Activated T-cell treated with anti-CD3 and anti-CD28 coated beads, Interleukin-2, amount 50 U/mL, for 4 hours (primary cell): ENCODE results near the gene SAA4. TPM values are rescaled to one million over a fixed set of nuclear protein-coding genes. Genes with fewer than 3 reads are reported as not detected.
"Not testable (repeated sequence)": the region's sequence is repeated elsewhere in the genome, so short reads cannot be mapped to it uniquely, and the experiment has no call there.

Source experiments
- ATAC-seq, 2 donors: fragments of 200-7000 bp; cut with Tn5 transposase; one replicate each; pipeline ENCODE4 v1.10.0; 2021
- DNase-seq: peaks from one replicate; pipeline ENCODE4 v3.0.0-alpha.2; 2020
- H3K27me3 Mint-ChIP-seq: one replicate; pipeline ENCODE4 v1.8.0; 2021; ENCODE audit warnings: low read depth, mixed read lengths
- H3K36me3 Mint-ChIP-seq: one replicate; pipeline ENCODE4 v1.8.0; 2022; ENCODE audit warnings: mixed read lengths; ENCODE audit not compliant: insufficient read depth
- H3K4me1 Mint-ChIP-seq: one replicate; pipeline ENCODE4 v1.8.0; 2021; ENCODE audit warnings: low read depth, mixed read lengths
- H3K4me3 Mint-ChIP-seq: one replicate; pipeline ENCODE4 v1.8.0; 2021; ENCODE audit warnings: mild to moderate bottlenecking, moderate library complexity, mixed read lengths
- H3K9me3 Mint-ChIP-seq: one replicate; pipeline ENCODE4 v1.8.0; 2021; ENCODE audit warnings: mixed read lengths
- total RNA-seq, 3 donors: library from RNA; stranded (reverse); gene quantifications; one replicate each; pipeline ENCODE4 v1.2.1, GENCODE V29; 2021

The SAA4 gene
- not detected for total RNA-seq

- H3K36me3 Mint-ChIP-seq, result no peaks in the 10 kb centered on the region
- H3K27me3 Mint-ChIP-seq, result peaks cover 22% of the 10 kb centered on the region
- no peak for DNase-seq
- H3K9me3 Mint-ChIP-seq, result no peaks in the 10 kb centered on the region
- H3K4me3 Mint-ChIP-seq, result no peak within 1 kb of the TSS
- no peak for ATAC-seq
- H3K4me1 Mint-ChIP-seq, result no peaks in the 10 kb centered on the region
Measured at GRCh38 chr11:18236664-18237356, at the start of gene SAA4. SAA4 (minus strand) TSS chr11:18236802; CDS start chr11:18235926, 876 bp downstream.

- Mint-ChIP-seq H3K27me3 (no peaks in the 10 kb centered on the region), H3K4me3 (no peak overlapping the region), H3K4me1 (peaks cover 4% of the 10 kb centered on the region), H3K9me3 (no peaks in the 10 kb centered on the region), H3K36me3 (peaks cover 55% of the 10 kb centered on the region)
- ATAC-seq (no peak), DNase-seq (no peak)
Measured at GRCh38 chr11:18285841-18286240, 49.2 kb upstream of the SAA4 start.

GRCh38 chr11:18282626-18283025, 46.0 kb upstream of the SAA4 start:
- H3K4me3 Mint-ChIP-seq, result no peak overlapping the region
- ATAC-seq (no peak), DNase-seq (no peak)
- no peaks in the 10 kb centered on the region for H3K9me3 Mint-ChIP-seq
- peaks cover 53% of the 10 kb centered on the region for H3K36me3 Mint-ChIP-seq
- H3K27me3 Mint-ChIP-seq, result no peaks in the 10 kb centered on the region
- peaks cover 15% of the 10 kb centered on the region for H3K4me1 Mint-ChIP-seq

- no peak for DNase-seq
- peaks cover 15% of the 10 kb centered on the region for H3K4me1 Mint-ChIP-seq
- H3K36me3 Mint-ChIP-seq, result peaks cover 39% of the 10 kb centered on the region
- no peaks in the 10 kb centered on the region for H3K27me3 Mint-ChIP-seq
- H3K4me3 Mint-ChIP-seq, result peak overlapping the region; percentile 43
- no peak for ATAC-seq
- H3K9me3 Mint-ChIP-seq, result no peaks in the 10 kb centered on the region
Measured at GRCh38 chr11:18280438-18281045, 43.9 kb upstream of the SAA4 start.

GRCh38 chr11:18277565-18278271, 41.1 kb upstream of the SAA4 start:
- peaks cover 30% of the 10 kb centered on the region for H3K36me3 Mint-ChIP-seq

GRCh38 chr11:18271206-18271605, 34.6 kb upstream of the SAA4 start:
- ATAC-seq (no peak), DNase-seq (no peak)
- peaks cover 3% of the 10 kb centered on the region for H3K4me1 Mint-ChIP-seq
- H3K4me3 Mint-ChIP-seq, result no peak overlapping the region
- peaks cover 2% of the 10 kb centered on the region for H3K36me3 Mint-ChIP-seq
- no peaks in the 10 kb centered on the region for H3K9me3 Mint-ChIP-seq
- no peaks in the 10 kb centered on the region for H3K27me3 Mint-ChIP-seq

More at GRCh38 chr11:18277565-18278271, 41.1 kb upstream of the SAA4 start:
- DNase-seq (no peak), ATAC-seq (no peak)
- Mint-ChIP-seq H3K27me3 (no peaks in the 10 kb centered on the region), H3K9me3 (no peaks in the 10 kb centered on the region), H3K4me3 (no peak overlapping the region), H3K4me1 (peaks cover 15% of the 10 kb centered on the region)

GRCh38 chr11:18270102-18270501, 33.5 kb upstream of the SAA4 start:
- DNase-seq (no peak), ATAC-seq (no peak)
- Mint-ChIP-seq H3K4me3 (no peak overlapping the region), H3K36me3 (no peaks in the 10 kb centered on the region), H3K27me3 (no peaks in the 10 kb centered on the region), H3K9me3 (no peaks in the 10 kb centered on the region), H3K4me1 (peaks cover 3% of the 10 kb centered on the region)

GRCh38 chr11:18269252-18269651, 32.6 kb upstream of the SAA4 start:
- H3K36me3 Mint-ChIP-seq, H3K9me3 Mint-ChIP-seq, H3K27me3 Mint-ChIP-seq, H3K4me3 Mint-ChIP-seq, H3K4me1 Mint-ChIP-seq, ATAC-seq, DNase-seq: not testable (repeated sequence)

- not testable (repeated sequence) for H3K4me3 Mint-ChIP-seq, H3K4me1 Mint-ChIP-seq, H3K36me3 Mint-ChIP-seq, H3K9me3 Mint-ChIP-seq, H3K27me3 Mint-ChIP-seq, DNase-seq
- peak in 1 of 2 donors; percentile 67 for ATAC-seq
Measured at GRCh38 chr11:18267335-18268133, 30.9 kb upstream of the SAA4 start.

GRCh38 chr11:18265949-18266348, 29.3 kb upstream of the SAA4 start, which contains the start of gene SAA1:
SAA1 (plus strand) TSS chr11:18266264; CDS start chr11:18266888, 624 bp downstream.
- ATAC-seq, result no peak
- no peaks in the 10 kb centered on the region for H3K9me3 Mint-ChIP-seq
- H3K4me3 Mint-ChIP-seq, result no peak within 1 kb of the TSS
- no peaks in the 10 kb centered on the region for H3K27me3 Mint-ChIP-seq
- H3K36me3 Mint-ChIP-seq, result no peaks in the 10 kb centered on the region
- DNase-seq, result no peak
- peaks cover 3% of the 10 kb centered on the region for H3K4me1 Mint-ChIP-seq

GRCh38 chr11:18264677-18265555, 28.3 kb upstream of the SAA4 start:
- DNase-seq, result no peak
- ATAC-seq, result no peak
- peaks cover 3% of the 10 kb centered on the region for H3K4me1 Mint-ChIP-seq
- no peaks in the 10 kb centered on the region for H3K27me3 Mint-ChIP-seq
- H3K36me3 Mint-ChIP-seq, result no peaks in the 10 kb centered on the region
- no peak overlapping the region for H3K4me3 Mint-ChIP-seq
- no peaks in the 10 kb centered on the region for H3K9me3 Mint-ChIP-seq

- Mint-ChIP-seq H3K36me3 (no peaks in the 10 kb centered on the region), H3K4me3 (no peak overlapping the region), H3K4me1 (peaks cover 3% of the 10 kb centered on the region), H3K27me3 (peaks cover 2% of the 10 kb centered on the region), H3K9me3 (no peaks in the 10 kb centered on the region)
- ATAC-seq (no peak), DNase-seq (no peak)
Measured at GRCh38 chr11:18264035-18264434, 27.4 kb upstream of the SAA4 start.

GRCh38 chr11:18262681-18263350, 26.2 kb upstream of the SAA4 start:
- not testable (repeated sequence) for H3K4me1 Mint-ChIP-seq, H3K4me3 Mint-ChIP-seq, H3K36me3 Mint-ChIP-seq, DNase-seq, ATAC-seq, H3K27me3 Mint-ChIP-seq, H3K9me3 Mint-ChIP-seq
